T-cell (primary cell): ENCODE data around the gene LBR. TPM values are rescaled to one million over a fixed set of nuclear protein-coding genes. Genes with fewer than 3 reads are reported as not detected.

Experiments used
- ATAC-seq, 4 experiments: fragments of 200-7000 bp in 3 of 4; fragments of 150-1000 bp in 1 of 4; cut with Tn5 transposase; replicated peaks in 1 of 4; 1 replicate in 3 of 4; 2 replicates in 1 of 4; pipeline ENCODE4 v1.10.0; 2021; ENCODE audit warnings: moderate library complexity in 3 of 4, mild to moderate bottlenecking in 2 of 4, moderate number of reproducible peaks in 1 of 4
- CTCF ChIA-PET, 2 donors: fragments of 300-600 bp; sonication (Branson Sonifier 250); formaldehyde crosslinking; loops; one replicate each; lab custom pipeline; 2022; ENCODE audit warnings: antibody characterized with exemption in 2 of 2; lab: Charles Lee
- POLR2A ChIA-PET, 2 donors: fragments of 300-600 bp; sonication (Branson Sonifier 250); formaldehyde crosslinking; loops; one replicate each; lab custom pipeline; 2022; ENCODE audit warnings: antibody characterized with exemption in 2 of 2; lab: Charles Lee
- DNase-seq, 35 experiments: peaks; one replicate each; pipeline versions ENCODE4 v3.0.0 to v3.0.0-alpha.2; 2013 to 2023
- H3K27ac ChIP-seq: one replicate; pipeline ENCODE4 v1.5.1; 2013; ENCODE audit warnings: low read length
- H3K27me3 ChIP-seq, 2 experiments: replicated peaks in 1 of 2; 1 replicate in 1 of 2; 2 replicates in 1 of 2; pipeline versions ENCODE4 v1.6.1 to v1.7.0; 2013; ENCODE audit warnings: low read length in 1 of 2, mixed read lengths in 1 of 2; ENCODE audit not compliant: control insufficient read depth in 2 of 2, insufficient read depth in 2 of 2; ENCODE audit errors: extremely low read depth in 1 of 2
- H3K36me3 ChIP-seq, 2 donors: 1 replicate in 1 of 2; 2 replicates in 1 of 2; pipeline versions ENCODE4 v1.6.1 to v1.7.0; 2013; ENCODE audit warnings: low read length in 1 of 2; ENCODE audit not compliant: control insufficient read depth in 2 of 2, insufficient read depth in 1 of 2; ENCODE audit errors: extremely low read depth in 1 of 2
- H3K4me1 ChIP-seq, 2 experiments: 1 replicate in 1 of 2; 2 replicates in 1 of 2; pipeline versions ENCODE4 v1.6.1 to v1.7.0; 2013; ENCODE audit warnings: low read length in 2 of 2, mixed read lengths in 1 of 2; ENCODE audit not compliant: insufficient read depth in 2 of 2, control insufficient read depth in 1 of 2; ENCODE audit errors: extremely low read depth in 1 of 2
- H3K4me3 ChIP-seq, 2 donors: 1 replicate in 1 of 2; 2 replicates in 1 of 2; pipeline versions ENCODE4 v1.5.1 to v1.7.0; 2013; ENCODE audit warnings: mild to moderate bottlenecking in 2 of 2, low read length in 1 of 2, moderate library complexity in 1 of 2; ENCODE audit not compliant: control insufficient read depth in 1 of 2; ENCODE audit errors: extremely low read depth in 1 of 2
- H3K9me3 ChIP-seq: 2 replicates; pipeline ENCODE4 v1.7.0; 2013
- H3K27ac Mint-ChIP-seq, 2 donors: one replicate each; pipeline ENCODE4 v1.8.0; 2020 to 2021; ENCODE audit warnings: mild to moderate bottlenecking in 2 of 2, mixed read lengths in 2 of 2
- H3K27me3 Mint-ChIP-seq, 2 donors: one replicate each; pipeline ENCODE4 v1.8.0; 2021 to 2022; ENCODE audit warnings: mixed read lengths in 2 of 2
- H3K36me3 Mint-ChIP-seq: one replicate; pipeline ENCODE4 v1.8.0; 2021; ENCODE audit warnings: mixed read lengths
- H3K4me1 Mint-ChIP-seq, 3 donors: one replicate each; pipeline ENCODE4 v1.8.0; 2020 to 2022; ENCODE audit warnings: mixed read lengths in 3 of 3, mild to moderate bottlenecking in 1 of 3
- H3K4me3 Mint-ChIP-seq, 3 donors: one replicate each; pipeline ENCODE4 v1.8.0; 2020 to 2022; ENCODE audit warnings: mild to moderate bottlenecking in 3 of 3, mixed read lengths in 3 of 3, moderate library complexity in 3 of 3
- H3K9me3 Mint-ChIP-seq, 3 donors: one replicate each; pipeline ENCODE4 v1.8.0; 2020 to 2022; ENCODE audit warnings: mixed read lengths in 3 of 3
- whole genome bisulfite sequencing: methylation state at CpG from one replicate; pipeline ENCODE4 v1.1.5; 2013; ENCODE audit warnings: missing lambda C conversion rate; ENCODE audit not compliant: insufficient coverage; 5-methylcytosine and 5-hydroxymethylcytosine counted together
- total RNA-seq, 35 experiments: library from RNA in 6 of 35; stranded (reverse) in 6 of 35; fragments of 120-200 nt in 1 of 35; gene quantifications; one replicate each; pipeline versions ENCODE4 v1.2.1 to v1.2.4 and lab custom pipeline; 2013 to 2026

LBR gene
- total RNA-seq, 5 donors from 2014 or later (not counting 1 experiment from before 2014, with no cell fraction given) = 105 to 142 (median 118) TPM

DNA sequence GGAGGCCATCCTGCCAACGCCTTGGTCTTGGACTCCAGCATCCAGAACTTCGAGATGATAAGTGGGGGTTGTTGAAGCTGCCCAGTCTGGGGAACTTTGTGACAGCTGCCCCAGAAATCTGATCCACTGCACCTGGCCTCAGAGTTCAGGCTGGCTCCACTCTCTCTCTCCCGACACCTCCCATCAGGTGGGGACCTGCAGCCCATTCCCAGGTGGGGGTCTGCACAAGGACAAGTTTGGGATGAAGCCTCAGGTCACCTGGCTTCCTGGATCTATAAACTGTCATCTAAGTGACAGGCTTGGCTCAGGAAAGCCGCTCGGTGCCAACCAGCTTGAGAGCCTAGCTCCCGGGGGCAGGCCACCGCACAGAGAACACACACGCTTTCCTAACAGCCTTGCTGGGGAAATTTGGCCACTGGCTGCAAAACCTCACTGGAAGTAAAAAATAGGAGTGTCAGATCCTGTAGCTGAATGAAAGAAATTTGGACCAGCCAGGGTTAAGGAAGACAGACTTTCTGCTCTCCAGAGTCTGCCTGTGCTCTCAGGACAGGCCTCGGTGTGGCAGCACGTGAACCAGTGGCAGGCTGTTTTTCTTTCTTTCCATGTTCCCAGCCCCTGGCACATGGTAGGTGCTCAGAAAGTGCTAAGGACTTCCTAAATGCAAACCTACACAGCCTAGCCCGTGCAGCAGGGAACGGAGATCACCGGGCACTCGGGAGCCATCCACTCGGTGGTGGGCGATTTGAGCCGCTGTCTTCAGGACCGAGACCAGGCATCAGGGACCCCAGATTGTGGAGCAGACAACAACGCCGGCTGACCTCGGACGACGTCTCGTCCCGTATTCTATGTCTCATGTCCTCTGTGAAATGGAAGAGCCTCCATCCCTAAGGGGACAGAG, 42.6 kb upstream of the LBR start:
- ATAC-seq = no peak
- Histone ChIP-seq H3K27ac (no peak overlapping the region), H3K4me1 (peaks cover 14 to 66% of the 10 kb centered on the region in 2 experiments), H3K27me3 (no peaks in the 10 kb centered on the region), H3K36me3 (no peaks in the 10 kb centered on the region), H3K4me3 (no peak overlapping the region), H3K9me3 (no peaks in the 10 kb centered on the region)
- Mint-ChIP-seq H3K4me1 (peaks cover 37 to 55% (median 54%) of the 10 kb centered on the region in 3 donors), H3K27me3 (no peaks in the 10 kb centered on the region), H3K4me3 (no peak overlapping the region), H3K27ac (peak overlapping the region; percentile 16 to 36), H3K36me3 (no peaks in the 10 kb centered on the region), H3K9me3 (no peaks in the 10 kb centered on the region)
- ChIA-PET POLR2A (no interaction called here), CTCF (interaction anchor here in 1 of 2 donors (0.7 kb wide), 1 partner anchor 627 kb away, joined by 3 read pairs; no protein-coding TSS in a partner anchor)
- 92% methylated on average over 25 of the region's 25 CpGs for WGBS
- peak in 1 of 35 experiments; percentile 21 for DNase-seq

DNA sequence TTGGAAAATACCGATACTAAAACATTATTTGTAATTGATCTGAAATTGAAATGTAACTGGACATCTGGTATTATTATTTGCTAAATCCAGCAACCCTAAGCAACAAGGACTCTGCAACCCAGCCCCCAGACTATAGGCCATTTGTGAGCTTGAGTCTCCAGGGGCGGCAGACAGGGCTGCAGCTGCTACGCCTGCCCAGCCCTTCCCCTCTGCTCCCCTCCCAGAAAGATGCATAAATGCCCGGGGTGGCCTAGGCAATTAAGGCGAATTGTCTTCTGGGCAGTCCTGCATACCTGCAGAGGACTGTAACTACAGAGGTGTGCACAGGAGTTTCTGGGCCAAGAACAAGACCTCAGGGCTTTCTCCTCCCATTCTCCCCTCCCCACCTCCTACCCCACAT, 41.2 kb upstream of the LBR start:
- Mint-ChIP-seq H3K4me3 (peak overlapping the region; percentile 42 to 92 (median 57)), H3K9me3 (no peaks in the 10 kb centered on the region), H3K27me3 (no peaks in the 10 kb centered on the region), H3K4me1 (peaks cover 32 to 52% (median 50%) of the 10 kb centered on the region in 3 donors), H3K27ac (peak overlapping the region; percentile 97), H3K36me3 (no peaks in the 10 kb centered on the region)
- H3K4me1 ChIP-seq = peaks cover 11 to 59% of the 10 kb centered on the region in 2 experiments
- ATAC-seq = no peak
- no peaks in the 10 kb centered on the region for H3K27me3 ChIP-seq
- H3K27ac ChIP-seq = peak overlapping the region; percentile 98
- 91% methylated on average over 4 of the region's 5 CpGs for WGBS
- ChIA-PET POLR2A (interaction anchor here in 1 of 2 donors (0.9 kb wide), 1 partner anchor 310 kb away, joined by 3 read pairs; no protein-coding TSS in a partner anchor), CTCF (interaction anchor here (0.5 to 1.5 kb wide), 7 partner anchors 20 to 519 kb away, joined by 3 to 6 read pairs (median 3); partner anchors contain the start of gene PYCR2 (in 1 of the 2))
- peak in 1 of 35 experiments; percentile 8 for DNase-seq
- H3K9me3 ChIP-seq = no peaks in the 10 kb centered on the region
- H3K4me3 ChIP-seq = no peak overlapping the region
- H3K36me3 ChIP-seq = no peaks in the 10 kb centered on the region

DNA sequence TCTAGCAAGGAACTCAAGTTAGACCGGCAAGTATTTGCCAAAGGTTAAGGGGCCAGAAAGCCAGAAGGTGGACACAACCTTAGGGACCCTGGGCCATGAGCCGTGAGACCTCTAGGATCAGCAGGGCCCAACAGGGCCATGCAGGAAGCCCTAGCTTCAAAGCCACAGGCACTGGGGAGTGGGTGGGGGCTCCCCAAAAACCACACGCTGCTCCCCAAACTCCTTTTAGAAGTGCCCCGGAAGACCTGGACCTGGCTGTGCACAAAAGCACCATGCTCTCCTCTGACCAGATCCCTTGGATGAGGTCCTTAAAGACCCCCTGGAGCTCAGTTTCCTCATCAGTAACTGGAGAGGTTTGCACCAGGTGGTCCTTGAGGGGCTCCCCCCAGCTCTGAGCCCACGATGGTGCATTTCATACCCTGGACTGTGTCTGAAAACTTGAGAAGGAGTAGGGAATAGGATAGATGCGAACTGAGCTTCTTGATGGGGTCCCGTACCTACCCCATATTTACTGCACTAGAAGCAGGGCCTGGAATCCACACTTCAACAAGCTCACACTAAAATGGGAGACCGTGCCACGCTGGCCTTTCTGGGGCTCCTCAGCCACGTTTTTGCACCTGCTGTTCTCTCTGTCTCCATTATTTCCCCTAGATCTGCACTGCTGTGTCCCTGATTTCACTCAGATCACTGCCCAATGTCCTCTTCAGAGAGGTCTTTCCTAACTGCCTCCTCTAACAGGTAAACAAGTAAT, 40.6 kb upstream of the LBR start:
- no peaks in the 10 kb centered on the region for H3K9me3 Mint-ChIP-seq
- Histone ChIP-seq H3K27me3 (no peaks in the 10 kb centered on the region), H3K4me3 (peak overlapping the region; percentile 81 to 86), H3K27ac (peak overlapping the region; percentile 98), H3K36me3 (no peaks in the 10 kb centered on the region), H3K4me1 (peaks cover 9 to 59% of the 10 kb centered on the region in 2 experiments), H3K9me3 (no peaks in the 10 kb centered on the region)
- H3K36me3 Mint-ChIP-seq = no peaks in the 10 kb centered on the region
- ChIA-PET POLR2A (interaction anchor here (0.5 to 1.6 kb wide), 8 partner anchors 10 to 596 kb away, joined by 3 to 7 read pairs (median 6); partner anchors contain the start of genes H3-3A (in 1 of the 2) and SDE2 (in 1 of the 2)), CTCF (interaction anchor here (0.5 to 2.1 kb wide), 18 partner anchors 9 to 533 kb away, joined by 3 to 19 read pairs (median 4); partner anchors contain the start of genes SRP9 (in 2 of the 2), LBR (in 1 of the 2) and PYCR2 (in 1 of the 2))
- H3K27ac Mint-ChIP-seq = peak overlapping the region; percentile 97
- ATAC-seq = peak in 2 of 4 experiments; percentile 8 to 14
- H3K4me3 Mint-ChIP-seq = peak overlapping the region; percentile 87 to 92 (median 90)
- peak in 2 of 35 experiments; percentile 20 to 44 for DNase-seq
- no peaks in the 10 kb centered on the region for H3K27me3 Mint-ChIP-seq
- H3K4me1 Mint-ChIP-seq = peaks cover 29 to 53% (median 49%) of the 10 kb centered on the region in 3 donors
- 76% methylated on average over 4 of the region's 10 CpGs for WGBS

DNA sequence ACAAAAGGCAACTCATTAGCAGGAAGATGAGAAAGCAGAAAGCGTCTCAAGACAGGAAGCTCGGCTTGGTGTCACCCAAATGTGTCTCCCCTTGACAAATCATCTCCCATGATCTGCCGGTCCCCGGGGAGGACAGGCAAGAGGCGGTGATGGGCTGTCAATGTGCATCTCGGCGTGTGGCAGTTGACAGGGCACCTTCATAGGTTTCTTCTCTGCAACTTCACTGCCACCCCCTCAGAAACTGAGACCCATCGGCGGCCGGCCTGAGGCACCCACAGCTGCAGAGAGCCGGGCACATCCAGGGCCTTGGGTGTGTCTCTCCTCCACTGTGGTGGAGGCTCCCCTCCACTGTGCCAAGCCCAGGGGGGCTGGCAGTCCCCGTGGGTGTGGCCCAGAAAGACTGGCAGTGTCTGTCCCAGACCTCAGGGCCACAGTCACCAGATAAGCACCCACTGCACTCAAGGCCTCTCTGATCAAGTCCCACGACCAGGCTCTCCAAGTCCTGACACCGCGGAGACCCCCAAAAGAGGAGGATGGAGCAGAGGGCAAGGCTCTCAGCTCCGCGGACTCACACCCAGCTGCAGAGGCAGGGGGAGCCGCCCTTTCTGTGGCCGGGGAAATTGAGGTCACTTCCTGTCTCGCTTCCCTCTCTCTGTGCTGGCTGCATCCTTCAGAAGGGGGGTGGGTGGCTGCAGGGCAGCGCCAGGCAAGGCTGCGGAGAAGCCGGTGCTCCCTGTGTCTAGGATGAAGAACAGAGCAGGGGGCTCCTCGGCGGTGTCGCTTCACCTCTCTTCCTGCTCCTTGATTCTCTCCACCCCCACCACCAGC, 39.6 kb upstream of the LBR start:
- under 1% methylated on average over 11 of the region's 26 CpGs for WGBS
- no peaks in the 10 kb centered on the region for H3K27me3 ChIP-seq
- Mint-ChIP-seq H3K9me3 (no peaks in the 10 kb centered on the region), H3K36me3 (no peaks in the 10 kb centered on the region), H3K4me1 (peaks cover 30 to 59% (median 53%) of the 10 kb centered on the region in 3 donors), H3K4me3 (peak overlapping the region; percentile 87 to 92 (median 90)), H3K27me3 (no peaks in the 10 kb centered on the region), H3K27ac (peak overlapping the region; percentile 97)
- H3K9me3 ChIP-seq = no peaks in the 10 kb centered on the region
- peak overlapping the region; percentile 98 for H3K27ac ChIP-seq
- ChIA-PET CTCF (interaction anchor here (0.6 to 2.1 kb wide), 13 partner anchors 9 to 519 kb away, joined by 3 to 19 read pairs (median 4); partner anchors contain the start of genes SRP9 (in 2 of the 2), LBR (in 1 of the 2) and PYCR2 (in 1 of the 2)), POLR2A (interaction anchor here (0.6 to 1.6 kb wide), 7 partner anchors 23 to 596 kb away, joined by 3 to 7 read pairs (median 5); partner anchors contain the start of genes H3-3A (in 1 of the 2) and SDE2 (in 1 of the 2))
- ATAC-seq (peak; percentile 88 to 92 (median 92)), DNase-seq (peak; percentile 67 to 89 (median 80))
- H3K4me1 ChIP-seq = peaks cover 8 to 60% of the 10 kb centered on the region in 2 experiments
- H3K4me3 ChIP-seq = peak overlapping the region; percentile 81 to 86
- H3K36me3 ChIP-seq = no peaks in the 10 kb centered on the region

- peaks cover 8 to 66% of the 10 kb centered on the region in 2 experiments for H3K4me1 ChIP-seq
- peak overlapping the region; percentile 97 for H3K27ac Mint-ChIP-seq
- peak overlapping the region; percentile 98 for H3K27ac ChIP-seq
- no peak for DNase-seq
- no peaks in the 10 kb centered on the region for H3K9me3 ChIP-seq
- H3K27me3 Mint-ChIP-seq = no peaks in the 10 kb centered on the region
- peak overlapping the region; percentile 87 to 92 (median 90) for H3K4me3 Mint-ChIP-seq
- H3K4me3 ChIP-seq = peak overlapping the region in 1 of 2 donors; percentile 86
- ChIA-PET POLR2A (interaction anchor here (1.6 kb wide), 2 partner anchors 22 to 533 kb away, joined by 7 read pairs; partner anchors contain the start of gene SDE2 (in 1 of the 2)), CTCF (interaction anchor here in 1 of 2 donors (0.6 to 2.1 kb wide), 6 partner anchors 10 to 340 kb away, joined by 3 to 19 read pairs (median 4); partner anchors contain the start of gene LBR)
- 75% methylated on average over 1 of the region's 4 CpGs for WGBS
- no peak for ATAC-seq
- H3K27me3 ChIP-seq = no peaks in the 10 kb centered on the region
- H3K9me3 Mint-ChIP-seq = no peaks in the 10 kb centered on the region
- peaks cover 33 to 62% (median 53%) of the 10 kb centered on the region in 3 donors for H3K4me1 Mint-ChIP-seq
- no peaks in the 10 kb centered on the region for H3K36me3 ChIP-seq
- no peaks in the 10 kb centered on the region for H3K36me3 Mint-ChIP-seq
Observed at GRCh38 chr1:225466848-225467192, 39.0 kb upstream of the LBR start.
